ENCODE measurements around the gene PSMG4.

The PSMG4 gene

DNA sequence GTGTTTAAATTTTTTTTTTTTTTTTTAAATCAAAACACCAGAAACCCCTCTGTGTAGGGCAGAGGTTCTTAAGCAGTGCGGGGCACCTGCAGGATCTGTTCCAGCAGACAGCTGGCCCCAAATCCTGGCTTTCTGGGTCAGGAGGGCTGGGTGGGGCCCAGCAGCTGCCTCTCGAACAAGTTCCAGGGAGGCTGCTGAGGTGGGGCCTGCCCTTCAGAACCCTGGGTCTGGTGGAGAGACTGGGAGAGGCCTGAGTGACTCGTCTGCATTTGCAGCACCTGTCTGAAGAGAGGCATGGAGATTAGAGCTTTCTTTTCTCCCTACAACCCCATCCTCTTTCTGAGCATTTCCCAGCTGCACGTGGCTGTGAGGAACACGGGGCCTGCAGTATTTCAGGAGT, 8.4 kb downstream of the PSMG4 start:
- H3K9me2 ChIP-seq (replicated peaks; ENCODE audit: insufficient read depth, low read length): no peaks in the 10 kb centered on the region
- H4K20me1 ChIP-seq (ENCODE audit: low read depth, low read length): peaks cover 6% of the 10 kb centered on the region; the same call in 1 of the 2 replicates
- H3K4me2 ChIP-seq (ENCODE audit: low read depth, low read length, poor library complexity, severe bottlenecking): no peak overlapping the region
- 0 out of 2 replicates have a peak, but pooled peaks cover 2% of the 10 kb centered on the region for H3K36me3 ChIP-seq (ENCODE audit: low read length)
- TF ChIP-seq CTCF (IDR thresholded peaks at IDR 0.05; ENCODE audit: insufficient read depth, low read length, poor library complexity, severe bottlenecking): no peak
- TF ChIP-seq EZH2phosphoT487 (conservative IDR thresholded peaks at IDR 0.05; ENCODE audit: low read length): no peak
- no peaks in the 10 kb centered on the region for H3K9me3 ChIP-seq (ENCODE audit: insufficient read depth, low read length)
- H3K27me3 ChIP-seq (ENCODE audit: low read length): no peaks in the 10 kb centered on the region
- no peak overlapping the region for H2AFZ ChIP-seq (ENCODE audit: low read depth, low read length, severe bottlenecking)
- no peaks in the 10 kb centered on the region for H3F3A ChIP-seq (ENCODE audit: insufficient read depth)
- H3K9ac ChIP-seq (ENCODE audit: low read length): no peak overlapping the region
- H3K27ac ChIP-seq (ENCODE audit: low read depth, low read length): no peak overlapping the region
- H3K79me2 ChIP-seq (ENCODE audit: insufficient read depth, low read length): peaks cover 57% of the 10 kb centered on the region
- H3K4me3 ChIP-seq (ENCODE audit: insufficient read depth, low read length, poor library complexity, severe bottlenecking): no peak overlapping the region

DNA sequence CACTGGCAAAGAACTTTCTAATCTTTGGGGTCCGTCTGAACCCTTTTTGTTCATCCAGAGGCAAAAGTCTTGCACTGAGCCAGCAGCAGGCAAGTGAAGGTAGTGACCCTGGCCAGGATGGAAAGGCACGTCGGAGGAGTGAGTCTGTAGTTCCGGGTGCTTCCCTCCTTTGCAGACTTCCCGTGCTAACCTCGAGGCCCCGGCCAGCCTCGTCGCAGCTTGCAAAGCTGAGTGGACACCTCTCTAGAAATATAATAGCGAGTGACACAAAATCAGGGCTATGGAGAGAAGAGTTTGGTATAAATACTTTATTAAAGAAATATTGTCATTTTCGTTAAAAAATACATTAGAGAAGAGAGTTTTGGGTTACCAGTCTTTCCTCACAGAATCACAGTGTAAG, 9.9 kb downstream of the PSMG4 start:
- no peaks in the 10 kb centered on the region for H3K9me2 ChIP-seq (replicated peaks; ENCODE audit: insufficient read depth, low read length)
- H3K27me3 ChIP-seq (ENCODE audit: low read length): no peaks in the 10 kb centered on the region

DNA sequence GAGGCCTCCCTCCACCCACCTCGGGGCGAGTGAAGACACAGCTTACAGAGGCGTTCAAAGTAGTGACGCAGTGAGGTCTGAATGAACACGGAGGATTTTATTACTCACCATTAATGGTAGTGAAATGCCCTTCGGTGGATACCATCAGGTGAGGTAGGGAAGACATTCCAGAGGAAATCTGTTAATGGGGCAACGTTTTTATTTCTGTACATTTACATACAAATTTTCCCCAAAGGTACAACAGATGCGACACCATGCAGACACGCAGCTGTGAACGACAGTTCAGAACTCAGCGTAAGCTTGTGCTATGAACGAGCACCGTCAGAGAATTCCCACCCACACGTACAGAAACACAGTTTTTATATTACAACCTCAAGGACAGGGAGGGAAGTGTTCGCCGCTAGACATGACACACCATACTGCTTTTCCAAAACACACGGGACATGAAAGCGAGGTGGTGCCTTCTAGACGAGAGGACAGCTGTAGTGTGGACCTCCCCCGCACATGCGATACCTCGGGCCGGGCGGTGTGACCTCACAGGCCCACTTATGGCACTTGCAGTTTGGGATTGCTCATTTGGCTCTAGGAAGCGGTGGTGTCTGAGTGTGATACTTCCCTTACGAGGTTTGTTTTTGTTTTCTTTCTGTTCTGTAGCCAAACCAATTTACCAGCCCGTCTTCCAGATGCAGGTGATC, 10.7 kb downstream of the PSMG4 start:
- 0 out of 2 replicates have a peak, but pooled peaks cover 2% of the 10 kb centered on the region for H4K20me1 ChIP-seq (ENCODE audit: low read depth, low read length)
- no peak overlapping the region for H3K9ac ChIP-seq (ENCODE audit: low read length)
- H3K9me3 ChIP-seq (ENCODE audit: insufficient read depth, low read length): no peaks in the 10 kb centered on the region
- no peaks in the 10 kb centered on the region for H3K36me3 ChIP-seq (ENCODE audit: low read length)
- peaks cover 35% of the 10 kb centered on the region for H3K79me2 ChIP-seq (ENCODE audit: insufficient read depth, low read length)
- H3K4me3 ChIP-seq (ENCODE audit: insufficient read depth, low read length, poor library complexity, severe bottlenecking): no peak overlapping the region
- H3K4me2 ChIP-seq (ENCODE audit: low read depth, low read length, poor library complexity, severe bottlenecking): no peak overlapping the region
- no peaks in the 10 kb centered on the region for H3F3A ChIP-seq (ENCODE audit: insufficient read depth)
- no peaks in the 10 kb centered on the region for H3K27me3 ChIP-seq (ENCODE audit: low read length)
- H2AFZ ChIP-seq (ENCODE audit: low read depth, low read length, severe bottlenecking): no peak overlapping the region
- no peak overlapping the region for H3K27ac ChIP-seq (ENCODE audit: low read depth, low read length)
- TF ChIP-seq CTCF (IDR thresholded peaks at IDR 0.05; ENCODE audit: insufficient read depth, low read length, poor library complexity, severe bottlenecking): no peak
- TF ChIP-seq EZH2phosphoT487 (conservative IDR thresholded peaks at IDR 0.05; ENCODE audit: low read length): no peak
- H3K9me2 ChIP-seq (replicated peaks; ENCODE audit: insufficient read depth, low read length): no peaks in the 10 kb centered on the region

More for the DNA sequence above, 9.9 kb downstream of the PSMG4 start:
- Histone ChIP-seq H3K9me3 (ENCODE audit: insufficient read depth, low read length) (no peaks in the 10 kb centered on the region), H3K27ac (ENCODE audit: low read depth, low read length) (no peak overlapping the region), H3K4me2 (ENCODE audit: low read depth, low read length, poor library complexity, severe bottlenecking) (no peak overlapping the region), H4K20me1 (ENCODE audit: low read depth, low read length) (0 out of 2 replicates have a peak, but pooled peaks cover 2% of the 10 kb centered on the region), H3K36me3 (ENCODE audit: low read length) (0 out of 2 replicates have a peak, but pooled peaks cover 2% of the 10 kb centered on the region), H3K9ac (ENCODE audit: low read length) (no peak overlapping the region), H3F3A (ENCODE audit: insufficient read depth) (no peaks in the 10 kb centered on the region), H3K79me2 (ENCODE audit: insufficient read depth, low read length) (peaks cover 42% of the 10 kb centered on the region), H3K4me3 (ENCODE audit: insufficient read depth, low read length, poor library complexity, severe bottlenecking) (no peak overlapping the region), H2AFZ (ENCODE audit: low read depth, low read length, severe bottlenecking) (no peak overlapping the region)
- no peak for TF ChIP-seq EZH2phosphoT487 (conservative IDR thresholded peaks at IDR 0.05; ENCODE audit: low read length)
- TF ChIP-seq CTCF (IDR thresholded peaks at IDR 0.05; ENCODE audit: insufficient read depth, low read length, poor library complexity, severe bottlenecking): no peak
